Ishikawa (cell line): ENCODE measurements around the gene LYRM2.

Experiments used
- CEBPB ChIP-seq: IDR thresholded peaks from 2 replicates; pipeline ENCODE4 v1.6.1; 2012
- CREB1 ChIP-seq: IDR thresholded peaks from 2 replicates; pipeline ENCODE4 v1.6.1; 2012; ENCODE audit warnings: low read depth
- EGR1 ChIP-seq: IDR thresholded peaks from 2 replicates; pipeline ENCODE4 v1.6.1; 2012
- EP300 ChIP-seq: IDR thresholded peaks from 2 replicates; pipeline ENCODE4 v1.6.1; 2012; ENCODE audit warnings: borderline replicate concordance
- FOXM1 ChIP-seq: IDR thresholded peaks from 2 replicates; pipeline ENCODE4 v1.6.1; 2012; ENCODE audit warnings: low read depth, borderline replicate concordance
- NFIC ChIP-seq: IDR thresholded peaks from 2 replicates; pipeline ENCODE4 v1.6.1; 2012
- RAD21 ChIP-seq: IDR thresholded peaks from 2 replicates; pipeline ENCODE4 v1.6.1; 2012; ENCODE audit warnings: low read depth
- TAF1 ChIP-seq: IDR thresholded peaks from 2 replicates; pipeline ENCODE4 v1.6.1; 2012; ENCODE audit warnings: low read depth, mild to moderate bottlenecking
- TCF12 ChIP-seq: IDR thresholded peaks from 2 replicates; pipeline ENCODE4 v1.6.1; 2012; ENCODE audit warnings: low read depth
- TEAD4 ChIP-seq: IDR thresholded peaks from 2 replicates; pipeline ENCODE4 v1.6.1; 2012
- YY1 ChIP-seq: IDR thresholded peaks from 2 replicates; pipeline ENCODE4 v1.6.1; 2012; ENCODE audit warnings: low read depth
- ZBTB7A ChIP-seq: IDR thresholded peaks from 2 replicates; pipeline ENCODE4 v1.6.1; 2012; ENCODE audit warnings: low read depth
- TF ChIP-seq, protein P1 (sequence below): IDR thresholded peaks from 2 replicates; pipeline ENCODE4 v1.6.1; 2012
- TF ChIP-seq, protein P2 (sequence below): IDR thresholded peaks from 2 replicates; pipeline ENCODE4 v1.6.1; 2012; ENCODE audit warnings: low read depth, mild to moderate bottlenecking
- TF ChIP-seq, protein P3 (sequence below): IDR thresholded peaks from 2 replicates; pipeline ENCODE4 v1.6.1; 2012

LYRM2 gene

DNA sequence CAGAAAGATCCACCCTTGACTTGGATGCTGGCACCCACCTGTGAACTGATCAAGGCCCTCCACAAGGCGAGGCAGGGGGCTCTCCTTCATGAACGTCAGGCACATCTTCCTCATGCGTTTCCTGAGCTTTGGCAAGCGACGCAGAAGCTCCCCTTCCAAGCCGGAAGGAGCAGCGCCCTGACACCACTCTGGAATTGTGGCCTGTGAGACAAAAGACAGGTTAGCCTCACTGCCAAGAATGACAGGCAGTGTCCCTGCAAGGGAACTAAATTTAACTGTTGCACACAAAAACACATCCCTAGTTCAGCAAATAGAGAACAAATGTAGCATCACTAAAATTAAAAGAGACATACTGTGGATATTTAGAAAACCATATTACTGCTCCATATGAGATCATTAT is 42.0 kb upstream of the LYRM2 start:
- no peak for TF ChIP-seq NFIC

DNA sequence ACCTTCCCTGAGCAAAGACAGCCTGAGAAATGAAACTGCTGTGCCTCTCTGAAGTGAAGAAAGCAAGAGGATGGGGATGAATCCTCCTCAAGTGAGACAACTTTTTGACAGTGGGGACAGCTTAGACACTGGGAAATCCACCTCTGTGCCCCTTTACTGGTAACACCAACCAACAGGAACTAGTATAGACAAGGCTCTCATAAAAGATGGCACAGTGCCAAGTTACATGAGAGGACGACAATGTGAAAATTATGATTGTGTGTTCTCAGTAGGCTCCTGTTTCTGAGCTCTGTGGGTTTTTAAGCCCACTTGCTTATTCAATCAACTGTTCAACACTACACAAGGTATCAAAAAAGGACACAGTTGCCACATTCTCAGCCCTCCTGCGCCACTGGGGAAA is 41.6 kb upstream of the LYRM2 start:
- TF ChIP-seq, protein P1, sequence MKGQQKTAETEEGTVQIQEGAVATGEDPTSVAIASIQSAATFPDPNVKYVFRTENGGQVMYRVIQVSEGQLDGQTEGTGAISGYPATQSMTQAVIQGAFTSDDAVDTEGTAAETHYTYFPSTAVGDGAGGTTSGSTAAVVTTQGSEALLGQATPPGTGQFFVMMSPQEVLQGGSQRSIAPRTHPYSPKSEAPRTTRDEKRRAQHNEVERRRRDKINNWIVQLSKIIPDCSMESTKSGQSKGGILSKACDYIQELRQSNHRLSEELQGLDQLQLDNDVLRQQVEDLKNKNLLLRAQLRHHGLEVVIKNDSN = no peak
- TF ChIP-seq TEAD4 (no peak), TCF12 (no peak), NFIC (peak; percentile 65)

DNA sequence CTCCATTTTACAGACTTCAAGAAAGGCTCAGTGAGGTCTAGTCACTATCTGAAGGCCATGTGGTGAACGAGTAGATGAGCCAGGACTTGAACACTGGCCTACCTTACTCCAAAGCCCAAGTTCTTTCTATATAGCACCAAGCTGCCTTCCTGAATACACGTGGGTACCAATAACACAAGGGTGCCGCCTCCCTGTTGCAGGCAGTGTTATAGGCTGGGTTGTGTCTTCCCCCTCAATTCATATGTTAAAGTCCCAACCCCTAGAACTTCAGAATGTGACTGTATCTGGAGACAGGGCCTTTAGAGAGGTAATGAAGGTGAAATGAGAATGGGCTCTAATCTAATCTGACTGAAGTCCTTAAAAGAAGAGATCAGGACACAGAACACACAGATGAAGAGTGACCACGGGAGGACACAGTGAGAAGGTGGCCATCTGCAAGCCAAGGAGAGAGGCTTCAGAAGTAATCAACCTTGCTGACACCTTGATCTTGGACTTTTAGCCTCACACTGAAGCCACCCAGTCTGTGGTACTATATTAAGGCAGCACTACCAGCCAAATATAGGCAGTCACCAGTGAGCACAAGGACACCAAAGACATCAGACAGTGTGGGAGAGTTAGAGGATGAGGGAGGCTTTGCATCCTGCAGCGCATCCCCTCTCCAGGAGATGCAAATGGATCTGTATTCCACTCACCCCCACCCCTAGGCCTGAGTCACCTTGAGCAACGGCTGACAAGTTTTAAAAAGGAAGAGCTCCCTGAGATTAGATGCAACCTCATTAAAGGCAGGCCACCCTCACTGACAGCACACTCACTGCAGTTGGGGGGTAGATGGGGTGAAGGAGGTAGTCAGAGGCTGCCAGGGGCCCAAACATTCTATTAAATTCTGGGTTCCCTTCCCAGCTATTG is 40.9 kb upstream of the LYRM2 start:
- TF ChIP-seq CEBPB = no peak
- TF ChIP-seq, protein P2, sequence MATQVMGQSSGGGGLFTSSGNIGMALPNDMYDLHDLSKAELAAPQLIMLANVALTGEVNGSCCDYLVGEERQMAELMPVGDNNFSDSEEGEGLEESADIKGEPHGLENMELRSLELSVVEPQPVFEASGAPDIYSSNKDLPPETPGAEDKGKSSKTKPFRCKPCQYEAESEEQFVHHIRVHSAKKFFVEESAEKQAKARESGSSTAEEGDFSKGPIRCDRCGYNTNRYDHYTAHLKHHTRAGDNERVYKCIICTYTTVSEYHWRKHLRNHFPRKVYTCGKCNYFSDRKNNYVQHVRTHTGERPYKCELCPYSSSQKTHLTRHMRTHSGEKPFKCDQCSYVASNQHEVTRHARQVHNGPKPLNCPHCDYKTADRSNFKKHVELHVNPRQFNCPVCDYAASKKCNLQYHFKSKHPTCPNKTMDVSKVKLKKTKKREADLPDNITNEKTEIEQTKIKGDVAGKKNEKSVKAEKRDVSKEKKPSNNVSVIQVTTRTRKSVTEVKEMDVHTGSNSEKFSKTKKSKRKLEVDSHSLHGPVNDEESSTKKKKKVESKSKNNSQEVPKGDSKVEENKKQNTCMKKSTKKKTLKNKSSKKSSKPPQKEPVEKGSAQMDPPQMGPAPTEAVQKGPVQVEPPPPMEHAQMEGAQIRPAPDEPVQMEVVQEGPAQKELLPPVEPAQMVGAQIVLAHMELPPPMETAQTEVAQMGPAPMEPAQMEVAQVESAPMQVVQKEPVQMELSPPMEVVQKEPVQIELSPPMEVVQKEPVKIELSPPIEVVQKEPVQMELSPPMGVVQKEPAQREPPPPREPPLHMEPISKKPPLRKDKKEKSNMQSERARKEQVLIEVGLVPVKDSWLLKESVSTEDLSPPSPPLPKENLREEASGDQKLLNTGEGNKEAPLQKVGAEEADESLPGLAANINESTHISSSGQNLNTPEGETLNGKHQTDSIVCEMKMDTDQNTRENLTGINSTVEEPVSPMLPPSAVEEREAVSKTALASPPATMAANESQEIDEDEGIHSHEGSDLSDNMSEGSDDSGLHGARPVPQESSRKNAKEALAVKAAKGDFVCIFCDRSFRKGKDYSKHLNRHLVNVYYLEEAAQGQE = no peak

DNA sequence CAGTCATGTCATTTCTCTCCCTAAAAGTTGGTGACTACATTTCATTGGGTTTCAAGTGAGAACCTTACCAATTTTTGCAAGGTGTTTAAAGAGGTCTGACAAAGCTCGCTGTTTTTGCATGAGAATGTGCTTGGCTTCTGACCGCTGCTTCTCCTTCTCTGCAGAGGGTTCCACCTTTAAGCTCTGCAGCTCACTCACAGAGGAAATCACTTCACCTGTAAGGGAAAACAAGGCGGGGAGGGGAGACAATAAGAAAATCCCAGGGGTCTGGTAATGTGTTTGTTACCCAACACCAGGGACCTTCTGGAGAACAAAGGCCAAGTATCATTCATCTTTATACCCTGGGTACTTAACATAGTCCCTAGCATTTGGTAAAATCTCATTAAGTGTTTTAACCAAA is 40.0 kb upstream of the LYRM2 start:
- TF ChIP-seq, protein P2 = no peak
- TF ChIP-seq CEBPB (no peak), CREB1 (no peak), NFIC (no peak), ZBTB7A (no peak), EP300 (no peak)

DNA sequence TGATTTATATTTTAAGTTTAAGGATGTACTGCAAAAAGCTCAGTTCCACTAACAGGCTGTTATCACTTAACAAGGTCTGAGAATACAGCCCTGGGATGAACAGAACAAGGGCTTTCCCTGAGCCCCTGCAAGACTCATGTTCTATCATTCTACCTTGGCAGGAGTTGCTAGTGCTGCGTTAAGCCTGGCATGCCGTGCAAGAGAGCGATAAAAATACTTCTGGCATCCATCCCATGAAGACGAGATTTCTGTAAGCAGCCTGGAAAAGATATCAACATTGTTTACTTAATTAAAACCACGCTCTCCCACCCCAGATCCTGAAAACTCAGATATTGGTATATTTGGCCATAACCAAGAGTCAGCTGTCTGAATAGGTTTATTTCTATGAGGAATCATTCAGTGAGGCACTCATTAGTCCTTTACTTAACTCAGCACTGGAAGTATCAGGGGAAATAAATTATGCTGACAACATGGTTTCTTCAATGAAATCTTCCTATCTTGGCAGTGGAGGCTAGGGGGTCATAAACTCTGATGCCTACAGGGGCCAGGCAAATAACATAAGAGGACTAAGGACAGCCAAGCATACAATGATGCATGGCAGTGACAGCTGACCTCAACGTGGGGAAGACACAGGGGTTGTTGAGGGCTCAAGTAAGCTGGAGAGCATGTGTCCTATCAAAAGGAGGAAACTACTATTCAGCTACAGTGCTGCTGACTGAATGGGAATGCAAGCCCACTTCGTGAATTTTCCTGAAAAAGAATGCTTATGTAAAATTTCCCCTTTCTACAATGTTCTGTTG is 37.6 kb upstream of the LYRM2 start:
- TF ChIP-seq, protein P1 = no peak
- no peak for TF ChIP-seq RAD21
- no peak for TF ChIP-seq TEAD4
- no peak for TF ChIP-seq CEBPB
- no peak for TF ChIP-seq TCF12
- TF ChIP-seq NFIC = no peak
- TF ChIP-seq ZBTB7A = no peak
- TF ChIP-seq EP300 = no peak
- no peak for TF ChIP-seq EGR1
- TF ChIP-seq, protein P2 = no peak
- TF ChIP-seq TAF1 = no peak

DNA sequence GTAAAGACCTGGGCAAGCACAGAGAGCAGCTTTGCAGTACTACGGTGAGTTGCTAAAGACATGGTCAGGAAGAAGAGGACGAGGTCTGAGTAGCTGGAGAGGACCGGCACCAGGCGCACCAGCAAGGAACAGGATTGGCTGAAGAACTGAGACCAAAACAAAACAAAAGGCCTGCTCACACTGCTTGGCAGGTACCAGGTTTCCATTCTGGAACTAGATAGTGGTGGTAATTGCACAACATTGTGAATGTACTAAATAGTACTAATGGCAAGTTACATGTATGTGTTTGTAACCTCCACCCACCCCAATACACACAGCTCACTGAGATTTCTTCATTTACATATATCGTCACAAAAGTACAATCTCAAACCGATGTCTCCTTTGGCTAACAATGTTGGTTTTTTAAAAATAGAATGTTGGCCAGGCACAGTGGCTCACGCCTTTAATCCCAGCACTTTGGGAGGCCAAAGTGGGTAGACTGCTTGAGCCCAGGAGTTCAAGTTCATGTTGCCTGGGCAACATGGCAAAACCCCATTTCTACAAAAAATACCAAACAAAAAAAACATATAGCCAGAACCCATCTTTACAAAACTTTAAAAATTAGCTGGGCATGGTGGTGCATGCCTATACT is 32.5 kb upstream of the LYRM2 start:
- TF ChIP-seq CREB1 = no peak
- TF ChIP-seq YY1 = no peak
- TF ChIP-seq FOXM1 = no peak
- no peak for TF ChIP-seq TAF1
- no peak for TF ChIP-seq EP300
- no peak for TF ChIP-seq RAD21
- TF ChIP-seq ZBTB7A = no peak
- TF ChIP-seq NFIC = no peak
- TF ChIP-seq, protein P3, sequence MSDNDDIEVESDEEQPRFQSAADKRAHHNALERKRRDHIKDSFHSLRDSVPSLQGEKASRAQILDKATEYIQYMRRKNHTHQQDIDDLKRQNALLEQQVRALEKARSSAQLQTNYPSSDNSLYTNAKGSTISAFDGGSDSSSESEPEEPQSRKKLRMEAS = no peak
- no peak for TF ChIP-seq TCF12
- TF ChIP-seq, protein P2 = no peak
- TF ChIP-seq, protein P1 = no peak
- TF ChIP-seq TEAD4 = no peak
- TF ChIP-seq CEBPB = no peak
- TF ChIP-seq EGR1 = no peak
